ENCODE data around the gene OSBPL9. TPM values are rescaled to one million over a fixed set of nuclear protein-coding genes. Genes with fewer than 3 reads are reported as not detected.

The OSBPL9 gene
- total and polyA plus RNA-seq, 2 experiments from 2014 or later, result 71.0 to 288 TPM

GRCh38 chr1:51641096-51641495, 24.2 kb downstream of the OSBPL9 start:
- TF ChIP-seq EZH2 (IDR thresholded peaks at IDR 0.05; ENCODE audit: borderline replicate concordance) (no peak), CTCF (IDR thresholded peaks at IDR 0.05; ENCODE audit: poor library complexity) (no peak), EZH2phosphoT487 (IDR thresholded peaks at IDR 0.05; ENCODE audit: low read depth, severe bottlenecking, unreplicated experiment) (no peak)
- Histone ChIP-seq H3K36me3 (replicated peaks; ENCODE audit: insufficient read depth, low read depth) (no peaks in the 10 kb centered on the region), H3K4me1 (ENCODE audit: insufficient read depth) (peaks cover 10% of the 10 kb centered on the region), H2AFZ (no peak overlapping the region), H3K4me3 (no peak overlapping the region), H3K9me3 (ENCODE audit: low read depth) (no peaks in the 10 kb centered on the region), H4K20me1 (ENCODE audit: insufficient read depth, poor library complexity, severe bottlenecking) (no peaks in the 10 kb centered on the region), H3K9me2 (replicated peaks; ENCODE audit: insufficient read depth) (no peaks in the 10 kb centered on the region), H3K27me3 (no peaks in the 10 kb centered on the region), H3K4me2 (no peak overlapping the region), H3K27ac (no peak overlapping the region), H3K79me2 (peaks cover 82% of the 10 kb centered on the region)
- DNase-seq (ENCODE audit: low spot score), result no peak
- 98% methylated on average over 2 of the region's 2 CpGs for WGBS (ENCODE audit: low lambda C conversion rate, missing lambda C conversion rate)

- Histone ChIP-seq H2AFZ (no peak overlapping the region), H3K4me1 (ENCODE audit: insufficient read depth) (peaks cover 10% of the 10 kb centered on the region), H3K79me2 (peaks cover 81% of the 10 kb centered on the region), H3K4me2 (no peak overlapping the region), H3K9me3 (ENCODE audit: low read depth) (no peaks in the 10 kb centered on the region), H3K4me3 (no peak overlapping the region), H3K27me3 (no peaks in the 10 kb centered on the region), H3K27ac (peak overlapping the region; percentile 64), H4K20me1 (ENCODE audit: insufficient read depth, poor library complexity, severe bottlenecking) (no peaks in the 10 kb centered on the region), H3K9me2 (replicated peaks; ENCODE audit: insufficient read depth) (no peaks in the 10 kb centered on the region), H3K36me3 (replicated peaks; ENCODE audit: insufficient read depth, low read depth) (no peaks in the 10 kb centered on the region)
- 80% methylated on average over 1 of the region's 1 CpG for WGBS (ENCODE audit: low lambda C conversion rate, missing lambda C conversion rate)
- no peak for TF ChIP-seq CTCF (IDR thresholded peaks at IDR 0.05; ENCODE audit: poor library complexity)
- TF ChIP-seq EZH2phosphoT487 (IDR thresholded peaks at IDR 0.05; ENCODE audit: low read depth, severe bottlenecking, unreplicated experiment), result no peak
- no peak for TF ChIP-seq EZH2 (IDR thresholded peaks at IDR 0.05; ENCODE audit: borderline replicate concordance)
- DNase-seq (ENCODE audit: low spot score), result peak; percentile 24
These were observed 25.8 kb downstream of the OSBPL9 start for GRCh38 chr1:51642739-51643142.

GRCh38 chr1:51643362-51643761, 26.5 kb downstream of the OSBPL9 start:
- no peak for DNase-seq (ENCODE audit: low spot score)
- Histone ChIP-seq H3K36me3 (replicated peaks; ENCODE audit: insufficient read depth, low read depth) (no peaks in the 10 kb centered on the region), H3K27me3 (no peaks in the 10 kb centered on the region), H2AFZ (no peak overlapping the region), H3K4me1 (ENCODE audit: insufficient read depth) (peaks cover 10% of the 10 kb centered on the region), H3K4me3 (no peak overlapping the region), H3K4me2 (no peak overlapping the region), H3K9me2 (replicated peaks; ENCODE audit: insufficient read depth) (no peaks in the 10 kb centered on the region), H3K9me3 (ENCODE audit: low read depth) (no peaks in the 10 kb centered on the region), H3K79me2 (peaks cover 74% of the 10 kb centered on the region), H4K20me1 (ENCODE audit: insufficient read depth, poor library complexity, severe bottlenecking) (no peaks in the 10 kb centered on the region), H3K27ac (peak overlapping the region; percentile 64)
- 96% methylated on average over 1 of the region's 1 CpG for WGBS (ENCODE audit: low lambda C conversion rate, missing lambda C conversion rate)
- TF ChIP-seq CTCF (IDR thresholded peaks at IDR 0.05; ENCODE audit: poor library complexity) (no peak), EZH2phosphoT487 (IDR thresholded peaks at IDR 0.05; ENCODE audit: low read depth, severe bottlenecking, unreplicated experiment) (no peak), EZH2 (IDR thresholded peaks at IDR 0.05; ENCODE audit: borderline replicate concordance) (no peak)

GRCh38 chr1:51644020-51644419, 27.1 kb downstream of the OSBPL9 start:
- Histone ChIP-seq H4K20me1 (ENCODE audit: insufficient read depth, poor library complexity, severe bottlenecking) (no peaks in the 10 kb centered on the region), H3K27me3 (no peaks in the 10 kb centered on the region), H3K4me3 (no peak overlapping the region), H2AFZ (no peak overlapping the region), H3K9me3 (ENCODE audit: low read depth) (no peaks in the 10 kb centered on the region), H3K36me3 (replicated peaks; ENCODE audit: insufficient read depth, low read depth) (no peaks in the 10 kb centered on the region), H3K27ac (peak overlapping the region; percentile 55), H3K4me1 (ENCODE audit: insufficient read depth) (peaks cover 12% of the 10 kb centered on the region), H3K4me2 (no peak overlapping the region), H3K79me2 (peaks cover 68% of the 10 kb centered on the region), H3K9me2 (replicated peaks; ENCODE audit: insufficient read depth) (no peaks in the 10 kb centered on the region)
- DNase-seq (ENCODE audit: low spot score), result no peak
- 92% methylated on average over 5 of the region's 5 CpGs for WGBS (ENCODE audit: low lambda C conversion rate, missing lambda C conversion rate)
- TF ChIP-seq EZH2 (IDR thresholded peaks at IDR 0.05; ENCODE audit: borderline replicate concordance) (no peak), EZH2phosphoT487 (IDR thresholded peaks at IDR 0.05; ENCODE audit: low read depth, severe bottlenecking, unreplicated experiment) (no peak), CTCF (IDR thresholded peaks at IDR 0.05; ENCODE audit: poor library complexity) (no peak)
